HCT116 (cell line): ENCODE data around the gene ISL2. TPM values are rescaled to one million over a fixed set of nuclear protein-coding genes. Genes with fewer than 3 reads are reported as not detected.

Source experiments
- ATAC-seq: fragments of 200-7000 bp; cut with Tn5 transposase; 2 replicates; pipeline ENCODE4 v1.9.1; 2020; ENCODE audit warnings: mild to moderate bottlenecking, moderate library complexity
- BruUV-seq: library from RNA; stranded (reverse); fragments of 400-500 nt; replicated peaks from 2 replicates; lab custom pipeline; 2021; lab: Mats Ljungman, UMichigan
- CTCF ChIA-PET: fragments of 300-600 bp; sonication (Branson Sonifier 250); formaldehyde crosslinking; loops from one replicate; lab custom pipeline; 2021; ENCODE audit warnings: antibody characterized with exemption; lab: Charles Lee
- POLR2A ChIA-PET: fragments of 300-600, 350-600 bp; sonication (Branson Sonifier 250); formaldehyde crosslinking; loops from one replicate; lab custom pipeline; 2021; ENCODE audit warnings: antibody characterized with exemption; lab: Charles Lee
- RAD21 ChIA-PET, 2 experiments: fragments of 300-600 bp; sonication (Branson Sonifier 250); formaldehyde crosslinking; loops; one replicate each; lab custom pipeline; 2023; ENCODE audit warnings: low total read pairs in 2 of 2; ENCODE audit not compliant: uncharacterized antibody in 2 of 2, unreplicated experiment in 2 of 2, low non-redundant PET in 1 of 2; lab: Charles Lee
- DNase-seq: peaks from one replicate; pipeline ENCODE4 v3.0.0-alpha.2; 2010; ENCODE audit warnings: low read depth, low spot score
- H2AFZ ChIP-seq: fragments of 200-600 bp; shearing (Covaris generic), sonication (generic); 2 replicates; pipeline ENCODE4 v1.6.1; 2017; ENCODE audit warnings: low read depth, mixed run types, mixed read lengths, antibody characterized with exemption, low read length; ENCODE audit not compliant: poor library complexity, severe bottlenecking
- H3K27ac ChIP-seq: 2 replicates; pipeline ENCODE4 v1.5.1; 2012; ENCODE audit warnings: low read depth, low read length
- H3K27me3 ChIP-seq: fragments of 200-600 bp; sonication (generic); 2 replicates; pipeline ENCODE4 v1.6.1; 2016; ENCODE audit warnings: mixed run types, low read length, mixed read lengths; ENCODE audit not compliant: insufficient read depth
- H3K36me3 ChIP-seq, 2 experiments: fragments of 200-500 bp in 1 of 2; fragments of 200-600 bp in 1 of 2; sonication (Bioruptor generic) in 1 of 2; sonication (generic) in 1 of 2; 2 replicates each; pipeline versions ENCODE4 v1.5.1 to v1.6.1; 2014 to 2016; ENCODE audit warnings: low read length in 2 of 2, inconsistent platforms in 1 of 2, mixed read lengths in 1 of 2, mixed run types in 1 of 2; ENCODE audit not compliant: insufficient read depth in 2 of 2, control insufficient read depth in 1 of 2
- H3K4me1 ChIP-seq, 2 experiments: fragments of 200-600 bp in 1 of 2; sonication (generic) in 1 of 2; 2 replicates each; pipeline versions ENCODE4 v1.5.1 to v1.6.1; 2012 to 2017; ENCODE audit warnings: low read length in 2 of 2, inconsistent platforms in 1 of 2, mild to moderate bottlenecking in 1 of 2, mixed read lengths in 1 of 2, mixed run types in 1 of 2, moderate library complexity in 1 of 2; ENCODE audit not compliant: insufficient read depth in 2 of 2, control insufficient read depth in 1 of 2
- H3K4me2 ChIP-seq: fragments of 200-600 bp; sonication (generic); 2 replicates; pipeline ENCODE4 v1.6.1; 2017; ENCODE audit warnings: mixed run types, low read length, mixed read lengths
- H3K4me3 ChIP-seq, 2 experiments: fragments of 200-600 bp in 1 of 2; sonication (generic) in 1 of 2; replicated peaks in 1 of 2; 2 replicates each; pipeline ENCODE4 v1.5.1; 2011 to 2016; ENCODE audit warnings: low read length in 2 of 2, control low read depth in 1 of 2, low read depth in 1 of 2, mild to moderate bottlenecking in 1 of 2, mixed read lengths in 1 of 2, mixed run types in 1 of 2
- H3K79me2 ChIP-seq: fragments of 200-600 bp; sonication (generic); 2 replicates; pipeline ENCODE4 v1.6.1; 2017; ENCODE audit warnings: mild to moderate bottlenecking, mixed run types, low read length, moderate library complexity, mixed read lengths; ENCODE audit not compliant: insufficient read depth
- H3K9ac ChIP-seq: fragments of 200-600 bp; sonication (generic); 2 replicates; pipeline ENCODE4 v1.6.1; 2016; ENCODE audit warnings: low read length, mixed read lengths
- H3K9me2 ChIP-seq: fragments of 200-600 bp; sonication (generic), shearing (Covaris generic); 2 replicates; pipeline ENCODE4 v1.6.1; 2017; ENCODE audit warnings: mixed run types, mild to moderate bottlenecking, moderate library complexity; ENCODE audit not compliant: insufficient read depth
- H3K9me3 ChIP-seq, 2 experiments: fragments of 200-500 bp in 1 of 2; fragments of 200-600 bp in 1 of 2; sonication (Bioruptor generic) in 1 of 2; sonication (generic) in 1 of 2; 2 replicates each; pipeline ENCODE4 v1.6.1; 2014 to 2017; ENCODE audit warnings: low read length in 2 of 2, mixed read lengths in 2 of 2, inconsistent platforms in 1 of 2, low read depth in 1 of 2, mild to moderate bottlenecking in 1 of 2, mixed run types in 1 of 2, moderate library complexity in 1 of 2; ENCODE audit not compliant: control insufficient read depth in 1 of 2, insufficient read depth in 1 of 2
- H4K20me1 ChIP-seq: fragments of 200-600 bp; sonication (generic), shearing (Covaris generic); 2 replicates; pipeline ENCODE4 v1.6.1; 2017; ENCODE audit warnings: mixed run types, mild to moderate bottlenecking, moderate library complexity; ENCODE audit not compliant: insufficient read depth
- EZH2 ChIP-seq: fragments of 200-600 bp; sonication (generic); IDR thresholded peaks from 2 replicates; pipeline ENCODE4 v1.6.1; 2017; ENCODE audit warnings: antibody characterized with exemption, mixed run types
- EZH2phosphoT487 ChIP-seq: fragments of 200-600 bp; IDR thresholded peaks from 2 replicates; pipeline ENCODE4 v1.6.1; 2018; ENCODE audit warnings: antibody characterized with exemption, borderline replicate concordance
- JUND ChIP-seq: IDR thresholded peaks from 2 replicates; pipeline ENCODE4 v1.6.1; 2012
- POLR2A ChIP-seq: IDR thresholded peaks from 2 replicates; pipeline ENCODE4 v1.7.0; 2011; ENCODE audit warnings: borderline replicate concordance; ENCODE audit not compliant: insufficient read depth, insufficient read length; ENCODE audit errors: extremely low read depth
- POLR2AphosphoS5 ChIP-seq: IDR thresholded peaks from 2 replicates; pipeline ENCODE4 v1.6.1; 2011; ENCODE audit warnings: mild to moderate bottlenecking, low read depth, low read length, moderate library complexity
- RAD21 ChIP-seq: IDR thresholded peaks from 2 replicates; pipeline ENCODE4 v1.6.1; 2012; ENCODE audit warnings: low read depth, mild to moderate bottlenecking
- SIN3A ChIP-seq: IDR thresholded peaks from 2 replicates; pipeline ENCODE4 v1.6.1; 2012; ENCODE audit warnings: low read depth
- SP1 ChIP-seq: IDR thresholded peaks from 2 replicates; pipeline ENCODE4 v1.6.1; 2012; ENCODE audit warnings: low read depth
- TCF7L2 ChIP-seq: IDR thresholded peaks from 2 replicates; pipeline ENCODE4 v1.7.0; 2011; ENCODE audit warnings: borderline replicate concordance, inconsistent platforms; ENCODE audit not compliant: insufficient read depth, insufficient read length; ENCODE audit errors: extremely low read depth
- ZFX ChIP-seq: fragments of 450-650 bp; IDR thresholded peaks from 2 replicates; pipeline ENCODE4 v1.6.1; 2017
- ZNF274 ChIP-seq: fragments of 200-500 bp; sonication (Bioruptor generic); IDR thresholded peaks from 2 replicates; pipeline ENCODE4 v1.6.1; 2014; ENCODE audit warnings: mild to moderate bottlenecking, low read depth, low read length, inconsistent platforms
- intact Hi-C: fragments of 100-400 bp; cut with micrococcal nuclease; formaldehyde crosslinking; loops from 2 replicates; pipeline ENCODE4 v1.10.0; 2022
- total RNA-seq: library from RNA; stranded (reverse); gene quantifications from one replicate; pipeline ENCODE4 v1.2.1, GENCODE V29; 2021; ENCODE audit not compliant: unreplicated experiment
- TF ChIP-seq, protein P1 (sequence below): IDR thresholded peaks from 2 replicates; pipeline ENCODE4 v1.6.1; 2011; ENCODE audit warnings: mild to moderate bottlenecking, low read length, moderate library complexity; ENCODE audit not compliant: insufficient replicate concordance; ENCODE audit errors: extremely low read depth
- TF ChIP-seq, protein P2 (sequence below), 3 experiments: fragments of 200-600 bp in 1 of 3; sonication (generic) in 1 of 3; IDR thresholded peaks in 2 of 3; conservative IDR thresholded peaks in 1 of 3; 2 replicates each; pipeline ENCODE4 v1.5.1; 2012 to 2017; ENCODE audit warnings: low read depth in 2 of 3, low read length in 2 of 3, antibody characterized with exemption in 1 of 3, borderline replicate concordance in 1 of 3, control low read depth in 1 of 3, mild to moderate bottlenecking in 1 of 3, mixed read lengths in 1 of 3, mixed run types in 1 of 3, moderate library complexity in 1 of 3; ENCODE audit not compliant: insufficient read depth in 1 of 3

ISL2 gene
- total RNA-seq, 1 experiment from 2014 or later, result 11.6 TPM

GRCh38 chr15:76340198-76340802, 3.7 kb downstream of the ISL2 start:
- Histone ChIP-seq H3K4me3 (no peak overlapping the region), H3K36me3 (peaks cover 0 to 4% of the 10 kb centered on the region in 2 experiments; a peak in 2 of 4 replicates), H2AFZ (no peak overlapping the region), H3K79me2 (peaks cover 11% of the 10 kb centered on the region), H3K27me3 (no peaks in the 10 kb centered on the region), H3K27ac (no peak overlapping the region), H3K4me2 (no peak overlapping the region), H4K20me1 (no peaks in the 10 kb centered on the region), H3K9me2 (no peaks in the 10 kb centered on the region), H3K9me3 (no peaks in the 10 kb centered on the region), H3K9ac (no peak overlapping the region), H3K4me1 (peaks cover 12 to 20% of the 10 kb centered on the region in 2 experiments; a peak in 3 of 4 replicates)
- RAD21 ChIA-PET, result no interaction called here
- DNase-seq, result no peak
- BruUV-seq, result no TSS peak
- CTCF ChIA-PET, result no interaction called here
- ATAC-seq, result no peak
- TF ChIP-seq SP1 (no peak), JUND (no peak), TCF7L2 (no peak), ZFX (no peak), POLR2A (no peak), EZH2 (no peak), EZH2phosphoT487 (no peak), POLR2AphosphoS5 (no peak), RAD21 (no peak), SIN3A (no peak), ZNF274 (no peak)
- TF ChIP-seq, protein P1, sequence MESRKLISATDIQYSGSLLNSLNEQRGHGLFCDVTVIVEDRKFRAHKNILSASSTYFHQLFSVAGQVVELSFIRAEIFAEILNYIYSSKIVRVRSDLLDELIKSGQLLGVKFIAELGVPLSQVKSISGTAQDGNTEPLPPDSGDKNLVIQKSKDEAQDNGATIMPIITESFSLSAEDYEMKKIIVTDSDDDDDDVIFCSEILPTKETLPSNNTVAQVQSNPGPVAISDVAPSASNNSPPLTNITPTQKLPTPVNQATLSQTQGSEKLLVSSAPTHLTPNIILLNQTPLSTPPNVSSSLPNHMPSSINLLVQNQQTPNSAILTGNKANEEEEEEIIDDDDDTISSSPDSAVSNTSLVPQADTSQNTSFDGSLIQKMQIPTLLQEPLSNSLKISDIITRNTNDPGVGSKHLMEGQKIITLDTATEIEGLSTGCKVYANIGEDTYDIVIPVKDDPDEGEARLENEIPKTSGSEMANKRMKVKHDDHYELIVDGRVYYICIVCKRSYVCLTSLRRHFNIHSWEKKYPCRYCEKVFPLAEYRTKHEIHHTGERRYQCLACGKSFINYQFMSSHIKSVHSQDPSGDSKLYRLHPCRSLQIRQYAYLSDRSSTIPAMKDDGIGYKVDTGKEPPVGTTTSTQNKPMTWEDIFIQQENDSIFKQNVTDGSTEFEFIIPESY, result no peak
- TF ChIP-seq, protein P2, sequence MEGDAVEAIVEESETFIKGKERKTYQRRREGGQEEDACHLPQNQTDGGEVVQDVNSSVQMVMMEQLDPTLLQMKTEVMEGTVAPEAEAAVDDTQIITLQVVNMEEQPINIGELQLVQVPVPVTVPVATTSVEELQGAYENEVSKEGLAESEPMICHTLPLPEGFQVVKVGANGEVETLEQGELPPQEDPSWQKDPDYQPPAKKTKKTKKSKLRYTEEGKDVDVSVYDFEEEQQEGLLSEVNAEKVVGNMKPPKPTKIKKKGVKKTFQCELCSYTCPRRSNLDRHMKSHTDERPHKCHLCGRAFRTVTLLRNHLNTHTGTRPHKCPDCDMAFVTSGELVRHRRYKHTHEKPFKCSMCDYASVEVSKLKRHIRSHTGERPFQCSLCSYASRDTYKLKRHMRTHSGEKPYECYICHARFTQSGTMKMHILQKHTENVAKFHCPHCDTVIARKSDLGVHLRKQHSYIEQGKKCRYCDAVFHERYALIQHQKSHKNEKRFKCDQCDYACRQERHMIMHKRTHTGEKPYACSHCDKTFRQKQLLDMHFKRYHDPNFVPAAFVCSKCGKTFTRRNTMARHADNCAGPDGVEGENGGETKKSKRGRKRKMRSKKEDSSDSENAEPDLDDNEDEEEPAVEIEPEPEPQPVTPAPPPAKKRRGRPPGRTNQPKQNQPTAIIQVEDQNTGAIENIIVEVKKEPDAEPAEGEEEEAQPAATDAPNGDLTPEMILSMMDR (IDR thresholded peaks at IDR 0.05 in 2 of 3, conservative IDR thresholded peaks at IDR 0.05 in 1 of 3; ENCODE audit: borderline replicate concordance in 1 of 3, insufficient read depth in 1 of 3, low read depth in 2 of 3, low read length in 2 of 3), result no peak
- POLR2A ChIA-PET, result no interaction called here
- intact Hi-C loops, result no loop called here
